HG02943 (cell line): ENCODE measurements around the gene NUP93.

Source experiments
- ATAC-seq: cut with Tn5 transposase; IDR thresholded peaks from one replicate; pipeline ENCODE4 v1.9.1; 2021; ENCODE audit warnings: mild to moderate bottlenecking, low read depth, moderate library complexity; ENCODE audit not compliant: unreplicated experiment

The NUP93 gene

DNA sequence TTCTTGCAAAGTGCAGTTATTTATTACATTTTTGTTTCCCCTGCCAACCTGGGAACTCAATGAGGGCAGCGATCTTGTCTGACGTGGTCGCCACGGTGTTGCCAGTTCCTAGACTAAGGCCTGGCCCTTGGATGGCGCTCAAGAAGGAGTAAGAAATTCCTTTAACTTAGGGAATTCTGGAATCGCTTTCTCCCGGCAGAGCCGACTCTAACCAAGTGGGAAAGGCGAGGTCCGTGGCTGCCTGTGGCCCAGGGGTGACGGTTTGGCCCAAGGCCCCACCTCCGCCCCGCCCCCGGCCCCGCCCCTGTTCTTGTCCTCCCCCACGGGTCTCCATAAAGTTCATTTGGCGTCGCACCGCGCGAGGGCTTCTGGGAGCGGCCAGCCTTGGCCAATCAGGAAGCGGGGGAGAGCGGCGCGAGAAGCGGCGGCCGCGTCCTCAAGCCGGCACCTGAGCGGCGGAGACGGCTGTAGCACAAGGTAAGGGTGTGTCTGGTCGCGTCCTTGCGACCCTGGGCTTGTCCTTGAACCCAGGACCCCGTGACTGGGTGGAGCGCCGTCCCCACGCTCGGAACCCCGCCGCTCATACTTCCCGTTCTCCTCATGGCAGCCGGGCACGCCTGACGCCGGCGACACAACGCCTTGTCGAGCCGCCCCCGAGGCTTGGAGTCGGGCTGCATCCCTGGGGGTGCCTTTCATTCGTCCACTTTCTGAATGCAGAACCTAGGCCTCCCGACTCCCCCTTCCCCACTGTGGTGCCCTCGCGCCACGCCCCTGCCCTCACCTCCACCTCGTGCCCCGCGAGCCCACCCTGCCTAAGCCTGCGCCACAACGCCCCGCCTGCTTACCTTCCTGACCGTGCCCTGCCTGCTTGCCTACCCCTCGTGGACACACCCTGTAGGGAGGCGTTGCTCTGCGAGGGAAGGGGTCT is at the start of gene NUP93:
Gene NUP93, plus strand, starts transcription at position 395 of the 928 bp plus-strand sequence. CDS start 18,119 bp downstream, outside the sequence.
- peak; percentile 76 for ATAC-seq

DNA sequence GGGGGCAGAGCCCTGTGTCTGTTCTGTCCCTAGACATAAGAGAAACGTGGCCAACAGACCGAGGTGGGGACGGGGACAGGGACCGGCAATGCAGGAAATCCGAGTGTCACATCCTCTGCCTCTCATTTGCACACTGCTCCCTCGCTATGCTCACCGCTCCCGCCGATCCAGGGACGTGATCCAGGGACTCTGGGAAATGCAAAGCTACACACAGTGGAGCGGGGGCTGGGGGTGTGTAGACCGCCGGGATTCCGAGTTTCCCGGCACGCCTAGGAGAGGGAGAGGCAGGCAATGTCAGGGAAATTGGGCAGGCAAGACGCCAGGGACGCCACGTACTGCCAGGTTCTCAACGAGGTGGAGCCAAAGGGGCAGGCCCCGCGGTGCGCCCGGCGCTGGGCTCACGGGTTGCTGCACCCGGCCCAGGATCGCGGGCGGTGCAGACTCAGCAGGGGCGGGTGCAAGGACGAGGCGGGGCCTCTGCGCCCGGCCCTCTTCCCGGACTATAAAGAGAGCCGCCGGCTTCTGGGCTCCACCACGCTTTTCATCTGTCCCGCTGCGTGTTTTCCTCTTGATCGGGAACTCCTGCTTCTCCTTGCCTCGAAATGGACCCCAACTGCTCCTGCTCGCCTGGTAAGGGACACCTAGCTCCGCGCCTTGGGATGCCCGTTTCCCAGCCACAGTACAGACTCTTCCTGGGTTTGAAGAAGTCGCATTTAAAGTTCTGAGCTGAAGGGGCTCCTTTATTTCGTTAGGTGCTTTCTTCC is 47.8 kb upstream of the NUP93 start, which contains the start of gene MT1X:
Gene MT1X, plus strand, starts transcription at position 532 of the 764 bp plus-strand sequence. Its CDS starts 71 bp downstream, at position 603.
- peak; percentile 97 for ATAC-seq

- ATAC-seq, result no peak
These were observed 47.1 kb upstream of the NUP93 start for GRCh38 chr16:56682703-56683397.

DNA sequence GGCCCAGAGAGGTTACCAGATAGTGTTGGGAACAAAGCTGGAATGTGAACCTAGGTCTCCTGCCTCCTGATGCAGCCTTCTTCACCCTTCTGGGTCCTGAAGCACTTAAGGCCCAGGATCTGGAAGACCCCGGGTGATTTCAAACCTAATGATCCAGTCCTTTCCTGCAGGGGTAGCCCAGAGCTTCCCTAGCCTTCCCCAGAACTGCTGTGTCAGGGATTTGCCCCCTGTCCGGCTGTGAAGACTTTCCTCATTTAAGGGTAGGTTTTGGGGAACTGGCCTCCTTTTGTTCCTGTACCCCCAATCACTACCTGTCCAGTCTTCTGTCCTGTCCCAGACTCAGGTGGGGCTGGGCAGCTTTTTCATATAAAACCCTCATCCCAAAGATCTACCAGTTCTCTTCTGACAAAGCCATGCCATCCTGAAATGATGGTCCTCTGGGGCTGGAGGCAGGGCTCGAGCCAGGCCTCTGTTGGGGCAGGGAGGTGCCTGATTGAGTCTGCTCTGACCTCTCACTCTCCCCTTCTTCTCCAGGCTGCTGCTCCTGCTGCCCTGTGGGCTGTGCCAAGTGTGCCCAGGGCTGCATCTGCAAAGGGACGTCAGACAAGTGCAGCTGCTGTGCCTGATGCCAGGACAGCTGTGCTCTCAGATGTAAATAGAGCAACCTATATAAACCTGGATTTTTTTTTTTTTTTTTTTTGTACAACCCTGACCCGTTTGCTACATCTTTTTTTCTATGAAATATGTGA is 46.3 kb upstream of the NUP93 start:
- no peak for ATAC-seq

- ATAC-seq, result no peak
These were observed 45.5 kb upstream of the NUP93 start for GRCh38 chr16:56684256-56684925.

DNA sequence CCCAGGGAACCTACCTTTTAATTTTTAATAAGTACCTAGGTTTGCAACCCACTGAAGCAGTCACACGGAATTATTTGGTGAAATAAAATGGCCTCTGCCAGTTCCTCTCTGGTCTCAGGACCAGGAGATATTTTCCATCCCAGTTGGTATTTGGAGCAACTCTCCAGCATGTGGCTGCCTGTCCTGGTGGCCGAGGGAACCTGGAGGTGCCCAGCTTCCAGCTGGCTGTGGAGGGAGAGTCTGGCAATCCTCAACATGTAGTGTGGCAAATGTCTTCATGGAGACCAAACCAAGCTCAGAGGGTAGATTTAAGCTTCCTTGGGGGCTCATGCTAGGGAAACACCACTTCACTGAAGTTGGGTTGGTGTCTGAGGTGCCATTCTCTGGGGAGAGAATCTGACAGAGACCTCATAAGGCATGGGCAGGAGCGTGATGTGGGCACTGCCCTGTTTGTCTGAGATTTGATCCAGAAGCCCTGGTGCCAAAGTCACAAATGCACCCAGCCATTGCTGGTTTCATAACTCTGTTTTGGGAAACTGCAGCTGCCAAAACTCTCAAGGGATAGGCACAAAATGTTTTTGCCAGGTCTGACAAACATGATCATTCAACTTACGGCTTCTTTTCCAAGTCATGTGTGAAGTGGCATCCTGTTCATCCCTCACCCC is 44.9 kb upstream of the NUP93 start:
- ATAC-seq, result no peak

- ATAC-seq, result no peak
These were observed 43.2 kb upstream of the NUP93 start for GRCh38 chr16:56686758-56687157.

DNA sequence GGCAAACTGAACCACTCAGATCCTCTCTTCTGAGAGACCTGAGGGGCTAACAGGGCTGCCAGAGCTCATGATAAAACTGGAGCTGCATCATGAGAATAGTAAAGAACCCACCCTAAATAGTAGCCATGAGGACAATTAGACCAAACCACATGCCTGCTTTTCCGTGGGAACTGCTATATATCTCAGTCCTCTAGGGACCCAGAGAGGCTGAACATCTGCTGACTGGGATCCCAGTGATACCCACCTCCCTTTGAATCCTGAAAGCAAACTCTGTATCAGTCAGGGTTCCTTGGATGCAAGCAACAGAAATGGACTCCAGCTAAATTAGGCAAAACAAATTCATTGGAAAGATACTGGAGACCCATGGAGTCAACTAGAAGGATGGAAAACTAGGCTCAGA is 41.2 kb upstream of the NUP93 start:
- ATAC-seq, result no peak

GRCh38 chr16:56689171-56689570 is 40.8 kb upstream of the NUP93 start:
- ATAC-seq, result no peak

- no peak for ATAC-seq
These were observed 39.4 kb upstream of the NUP93 start for GRCh38 chr16:56690420-56691122.

- ATAC-seq, result no peak
These were observed 38.0 kb upstream of the NUP93 start for GRCh38 chr16:56691885-56692284.

- ATAC-seq, result no peak
These were observed 34.7 kb upstream of the NUP93 start for GRCh38 chr16:56695246-56695645.

- ATAC-seq, result no peak
These were observed 32.3 kb upstream of the NUP93 start for GRCh38 chr16:56697456-56698155.

DNA sequence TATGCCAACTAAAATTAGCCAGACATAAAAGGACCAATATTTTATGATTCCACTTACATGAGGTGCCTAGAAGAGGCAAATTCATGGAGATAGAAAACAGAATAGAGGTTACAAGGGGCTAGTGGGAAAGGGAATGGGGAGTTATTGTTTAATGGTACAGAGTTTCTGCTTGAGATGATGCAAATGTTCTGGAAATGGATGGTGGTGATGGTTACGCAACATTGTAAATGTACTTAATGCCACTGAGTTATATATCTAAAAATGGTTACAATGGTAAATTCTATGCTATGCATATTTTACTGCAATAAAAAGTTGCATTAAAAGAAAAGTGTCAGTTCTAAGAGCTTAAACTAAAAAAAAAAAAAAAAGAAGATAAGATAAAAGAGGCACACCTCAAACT is 29.7 kb upstream of the NUP93 start:
- ATAC-seq, result no peak

- ATAC-seq, result no peak
These were observed 29.3 kb upstream of the NUP93 start for GRCh38 chr16:56700631-56701030.

DNA sequence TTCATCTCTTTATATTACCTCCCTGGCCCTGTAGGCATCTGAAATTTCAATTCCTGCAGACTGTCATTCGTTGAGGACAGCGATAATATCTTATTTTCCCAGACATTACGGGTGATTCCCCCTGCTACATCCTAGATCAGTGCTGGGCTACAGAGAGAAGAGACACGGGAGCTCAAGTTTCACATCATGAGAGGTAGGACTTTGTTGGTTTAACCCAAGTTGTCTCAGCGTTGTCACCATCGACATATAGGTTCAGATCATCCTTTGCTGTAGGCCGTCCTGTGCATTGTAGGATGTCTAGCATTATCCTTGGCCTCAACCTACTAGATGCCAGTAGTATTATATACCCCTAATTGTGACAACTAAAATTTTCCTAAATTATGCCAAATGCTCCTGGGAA is 28.4 kb upstream of the NUP93 start:
- no peak for ATAC-seq

DNA sequence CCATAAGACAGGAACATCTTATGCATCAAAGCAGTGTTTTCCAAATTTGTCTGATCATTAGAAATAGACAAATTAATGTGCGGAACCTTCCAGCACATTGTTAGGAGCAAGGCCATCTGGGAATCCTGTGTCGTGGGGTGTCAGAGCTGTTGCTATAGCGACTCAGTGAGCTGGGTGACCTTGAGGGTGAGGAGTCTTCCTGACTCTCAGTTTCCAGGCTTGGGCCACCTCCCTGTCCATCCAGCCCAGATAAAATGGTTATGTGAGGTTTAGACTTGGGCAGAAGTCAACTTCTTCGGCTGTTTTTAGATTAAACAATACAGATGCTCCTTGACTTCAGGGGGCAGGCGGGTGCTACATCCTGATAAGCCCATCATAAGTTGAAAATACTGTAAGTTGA is 27.1 kb upstream of the NUP93 start:
- ATAC-seq, result no peak
